ENCODE data around the gene SUGCT.

DNA sequence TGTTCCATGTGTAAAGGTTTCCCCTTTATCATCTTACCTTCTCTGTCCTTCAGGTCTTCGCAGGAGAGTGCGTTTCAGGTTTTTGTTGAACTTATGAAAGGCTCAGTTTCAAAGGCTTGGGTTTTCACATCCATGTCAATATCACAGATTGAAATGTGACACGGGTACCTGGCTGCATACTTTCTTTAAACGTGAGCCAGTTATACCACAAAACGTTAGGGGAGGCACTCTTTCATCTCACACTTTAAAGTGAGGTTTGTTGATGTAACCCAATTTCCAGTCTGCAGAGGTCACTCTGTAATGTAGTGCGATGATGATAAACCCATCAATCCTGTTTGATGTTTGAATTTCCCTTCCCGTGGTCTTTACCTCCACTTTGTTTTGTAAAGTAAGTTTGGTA is 506.9 kb downstream of the SUGCT start:
- TF ChIP-seq, protein P1, sequence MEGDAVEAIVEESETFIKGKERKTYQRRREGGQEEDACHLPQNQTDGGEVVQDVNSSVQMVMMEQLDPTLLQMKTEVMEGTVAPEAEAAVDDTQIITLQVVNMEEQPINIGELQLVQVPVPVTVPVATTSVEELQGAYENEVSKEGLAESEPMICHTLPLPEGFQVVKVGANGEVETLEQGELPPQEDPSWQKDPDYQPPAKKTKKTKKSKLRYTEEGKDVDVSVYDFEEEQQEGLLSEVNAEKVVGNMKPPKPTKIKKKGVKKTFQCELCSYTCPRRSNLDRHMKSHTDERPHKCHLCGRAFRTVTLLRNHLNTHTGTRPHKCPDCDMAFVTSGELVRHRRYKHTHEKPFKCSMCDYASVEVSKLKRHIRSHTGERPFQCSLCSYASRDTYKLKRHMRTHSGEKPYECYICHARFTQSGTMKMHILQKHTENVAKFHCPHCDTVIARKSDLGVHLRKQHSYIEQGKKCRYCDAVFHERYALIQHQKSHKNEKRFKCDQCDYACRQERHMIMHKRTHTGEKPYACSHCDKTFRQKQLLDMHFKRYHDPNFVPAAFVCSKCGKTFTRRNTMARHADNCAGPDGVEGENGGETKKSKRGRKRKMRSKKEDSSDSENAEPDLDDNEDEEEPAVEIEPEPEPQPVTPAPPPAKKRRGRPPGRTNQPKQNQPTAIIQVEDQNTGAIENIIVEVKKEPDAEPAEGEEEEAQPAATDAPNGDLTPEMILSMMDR (IDR thresholded peaks at IDR 0.05; ENCODE audit: low read depth, low read length), result no peak
- no peak for TF ChIP-seq POLR2A (IDR thresholded peaks at IDR 0.05; ENCODE audit: extremely low read depth, insufficient read length)
